Measurements from ENCODE around the gene CLEC2B. TPM values are rescaled to one million over a fixed set of nuclear protein-coding genes. Genes with fewer than 3 reads are reported as not detected.

The CLEC2B gene
- total RNA-seq, 1 experiment from 2014 or later: 19.7 TPM

DNA sequence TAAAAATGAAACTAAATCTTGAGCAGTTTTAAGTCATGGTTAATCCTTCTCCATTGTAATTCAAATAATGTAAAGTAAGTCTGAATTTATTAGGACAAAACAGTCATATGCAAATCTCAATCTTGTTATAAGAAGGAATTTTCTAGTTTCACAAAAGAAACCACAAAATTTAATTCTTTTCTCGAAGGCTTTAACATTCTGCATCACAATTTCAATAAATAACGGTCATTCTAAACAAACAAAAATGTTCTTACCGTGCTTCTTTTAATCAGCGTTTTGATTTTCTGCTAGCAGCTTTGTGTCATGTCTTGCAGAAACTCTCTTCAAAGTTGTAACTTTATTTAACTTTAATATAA, 225 bp downstream of the CLEC2B start:
- no peak for DNase-seq (ENCODE audit: low spot score)

DNA sequence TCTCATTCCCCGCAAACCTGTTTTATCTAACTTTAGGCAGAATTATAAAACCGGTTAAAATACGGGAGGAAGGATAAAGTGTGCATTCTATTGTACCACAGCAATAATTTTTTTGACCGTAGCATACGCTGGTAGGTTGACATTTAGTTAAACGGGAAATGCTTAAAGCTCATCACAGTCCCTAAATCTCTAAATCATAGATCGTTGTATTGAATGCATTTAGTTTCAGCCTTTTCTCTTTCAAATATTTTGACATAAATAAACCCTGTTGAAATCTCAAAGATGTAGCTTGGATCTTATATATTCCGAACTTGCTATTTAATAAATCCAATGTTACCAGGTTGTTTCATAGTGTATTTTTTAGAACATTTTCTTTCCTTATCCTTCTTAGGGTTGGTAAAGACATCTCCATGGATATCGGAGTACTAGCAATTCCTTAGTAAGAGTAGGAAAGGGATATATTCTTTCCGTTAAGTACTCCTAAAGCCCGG, 798 bp downstream of the CLEC2B start:
- DNase-seq (ENCODE audit: low spot score): peak; percentile 13

- DNase-seq (ENCODE audit: low spot score): peak; percentile 23
These were observed 1.6 kb downstream of the CLEC2B start for GRCh38 chr12:9867531-9867930.

GRCh38 chr12:9866860-9867269, 2.3 kb downstream of the CLEC2B start:
- DNase-seq (ENCODE audit: low spot score): peak; percentile 22

DNA sequence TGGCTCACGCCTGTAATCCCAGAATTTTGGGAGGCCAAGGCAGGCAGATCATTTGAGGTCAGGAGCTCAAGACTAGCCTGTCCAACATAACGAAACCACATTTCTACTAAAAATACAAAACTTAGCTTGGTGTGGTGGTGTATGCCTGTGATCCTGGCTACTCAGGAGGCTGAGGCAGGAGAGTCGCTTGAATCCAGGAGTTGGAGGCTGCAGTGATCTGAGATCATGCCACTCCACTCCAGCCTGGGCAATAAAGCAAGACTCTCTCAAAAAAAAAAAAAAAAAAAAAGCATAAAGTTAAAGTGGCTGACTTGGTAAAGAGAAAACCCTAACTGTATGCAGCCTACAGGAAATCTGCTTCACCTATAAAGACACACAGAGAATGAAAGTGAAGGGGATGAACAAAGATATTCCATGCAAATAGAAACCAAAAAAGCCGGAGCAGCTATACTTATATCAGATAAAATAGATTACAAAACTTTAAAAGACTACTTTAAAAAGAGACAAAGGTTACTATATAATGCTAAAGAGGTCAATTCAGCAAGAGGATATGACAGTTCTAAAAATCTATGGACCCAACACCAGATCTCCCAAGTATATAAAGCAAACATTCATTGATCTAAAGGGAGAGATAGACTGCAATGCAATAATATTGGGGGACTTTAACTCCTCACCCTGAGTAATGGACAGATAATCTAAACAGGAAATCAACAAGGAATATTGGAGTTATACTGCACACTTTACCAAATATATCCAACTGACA, 4.1 kb downstream of the CLEC2B start:
- DNase-seq (ENCODE audit: low spot score): peak; percentile 9

DNA sequence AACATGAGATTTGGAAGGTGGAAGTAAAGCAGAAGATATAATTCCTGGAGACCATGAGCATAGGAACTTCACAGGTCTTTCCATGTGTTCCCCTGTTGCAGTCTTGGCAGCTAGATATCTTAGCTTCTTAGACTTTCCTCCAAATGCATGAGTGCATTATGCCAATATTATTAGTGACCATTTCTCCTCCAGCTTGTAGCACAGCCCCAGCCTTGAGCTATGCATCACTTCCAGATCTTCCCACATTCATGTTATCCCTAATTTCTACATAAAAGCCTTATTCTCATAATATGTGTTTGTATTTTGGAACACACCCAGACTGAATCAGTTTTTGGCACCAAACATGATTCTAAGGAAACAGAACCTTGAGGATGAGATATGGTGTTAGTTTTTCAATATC, 11.0 kb downstream of the CLEC2B start:
- DNase-seq (ENCODE audit: low spot score): no peak

- no peak for DNase-seq (ENCODE audit: low spot score)
These were observed 12.3 kb downstream of the CLEC2B start for GRCh38 chr12:9856894-9857293.

- no peak for DNase-seq (ENCODE audit: low spot score)
These were observed 13.0 kb downstream of the CLEC2B start for GRCh38 chr12:9856151-9856550.

DNA sequence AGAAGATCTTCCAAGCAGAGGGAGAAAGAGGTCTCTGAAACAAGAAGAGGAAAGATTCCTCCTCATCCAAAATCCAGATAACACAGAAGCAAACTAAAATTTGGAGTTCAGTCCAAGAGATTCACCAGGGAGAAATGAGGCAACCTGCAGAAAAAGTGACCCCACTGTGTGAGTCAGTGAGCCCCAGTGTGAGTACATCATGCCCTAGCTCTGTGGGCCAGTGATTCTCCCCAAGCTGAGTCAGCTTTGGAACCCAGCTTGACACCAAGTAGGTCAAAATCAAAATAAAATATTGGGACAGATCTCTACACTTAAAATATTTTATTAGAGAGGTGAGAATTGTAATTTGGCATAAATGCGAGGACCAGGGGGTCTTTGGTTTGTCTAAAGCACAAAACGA, 17.2 kb downstream of the CLEC2B start:
- no peak for DNase-seq (ENCODE audit: low spot score)

- no peak for DNase-seq (ENCODE audit: low spot score)
These were observed 18.1 kb downstream of the CLEC2B start for GRCh38 chr12:9851050-9851449.

DNA sequence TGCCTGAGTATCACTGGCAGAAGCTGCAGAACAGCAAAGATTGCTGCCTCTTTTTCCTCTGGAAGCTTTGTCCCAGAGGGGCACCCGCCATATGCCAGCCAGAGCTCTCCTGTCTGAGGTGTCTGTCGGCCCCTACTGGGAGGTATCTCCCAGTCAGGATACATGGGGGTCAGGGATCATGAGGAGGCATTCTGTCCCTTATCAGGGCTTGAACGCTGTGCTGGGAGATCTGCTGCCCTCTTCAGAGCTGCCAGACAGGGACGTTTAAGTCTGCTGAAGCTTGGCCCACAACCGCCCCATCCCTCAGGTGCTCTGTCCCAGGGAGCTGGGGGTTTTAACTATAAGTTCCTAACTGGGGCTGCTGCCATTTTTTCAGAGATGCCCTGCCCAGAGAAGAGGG, 20.3 kb downstream of the CLEC2B start:
- DNase-seq (ENCODE audit: low spot score): no peak

DNA sequence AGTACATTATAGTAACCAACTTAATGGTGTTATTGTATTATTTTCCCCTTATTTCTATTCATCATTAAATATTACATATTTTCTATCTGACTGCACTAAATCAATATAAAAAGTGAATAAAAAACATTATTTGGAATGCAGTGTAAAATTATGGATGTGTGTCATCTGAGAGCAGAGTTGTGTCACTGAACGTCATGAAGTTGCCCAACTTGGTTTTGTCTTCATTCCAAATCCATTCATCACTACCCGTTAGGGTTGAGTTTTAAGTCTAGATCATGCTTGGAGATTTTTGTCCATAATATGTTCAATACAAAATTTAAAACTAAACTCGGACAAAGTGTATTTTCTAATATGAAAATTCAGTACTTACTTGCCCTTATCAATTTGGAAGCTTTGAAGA, 25.7 kb downstream of the CLEC2B start:
- DNase-seq (ENCODE audit: low spot score): no peak

DNA sequence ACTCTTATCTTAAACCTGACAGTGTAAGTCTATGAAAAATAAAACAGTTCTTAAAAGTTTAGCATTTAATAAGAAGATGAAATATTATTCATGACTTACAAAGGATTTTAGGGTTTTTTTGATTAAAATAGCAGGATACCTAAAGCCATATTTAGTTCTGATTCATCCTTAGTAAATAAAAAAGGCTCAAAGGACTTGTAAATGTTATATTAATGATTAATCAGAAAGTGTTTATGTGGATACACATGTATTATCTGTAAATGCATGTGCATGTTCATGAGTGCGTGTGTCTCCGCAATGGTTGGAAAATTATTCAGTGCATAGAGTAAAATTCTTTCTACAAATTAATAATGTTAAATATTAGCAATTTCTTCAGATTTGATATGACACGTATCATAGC, 37.4 kb downstream of the CLEC2B start:
- no peak for DNase-seq (ENCODE audit: low spot score)

DNA sequence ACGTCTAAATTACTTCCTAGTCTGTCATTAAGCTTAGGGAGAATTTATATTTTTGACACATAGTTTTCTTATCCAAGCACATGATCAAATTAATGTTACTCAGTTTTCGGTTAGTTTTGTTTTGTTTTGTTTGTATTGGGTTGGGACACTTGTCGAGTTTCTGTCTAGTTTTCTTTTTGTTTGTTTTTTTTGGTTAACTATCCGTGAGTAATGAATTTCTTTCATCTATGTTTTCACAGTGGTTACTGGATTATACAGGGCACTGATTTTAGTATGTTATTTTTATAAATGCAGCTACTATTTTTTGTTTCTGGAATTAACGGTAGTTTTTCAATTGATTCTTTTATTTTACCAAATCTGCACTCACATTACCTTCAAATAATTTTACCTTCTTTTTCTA, 39.2 kb downstream of the CLEC2B start:
- DNase-seq (ENCODE audit: low spot score): no peak

DNA sequence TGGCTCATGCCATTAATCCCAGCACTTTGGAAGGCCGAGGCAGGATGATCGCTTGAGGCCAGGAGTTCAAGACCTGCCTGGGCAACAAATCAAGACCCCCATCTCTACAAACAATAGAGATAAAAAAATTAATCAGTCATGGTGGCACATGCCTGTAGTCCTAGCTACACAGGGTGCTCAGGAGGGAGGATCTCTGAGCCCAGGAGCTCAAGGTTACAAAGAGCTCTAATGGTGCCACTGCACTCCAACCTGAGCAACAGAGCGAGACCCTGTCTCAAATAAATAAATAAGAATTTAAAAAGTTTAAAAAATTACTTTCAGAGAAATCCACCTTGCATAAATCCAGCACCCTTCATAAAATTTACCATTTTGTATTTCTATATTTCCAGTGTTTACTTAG, 39.7 kb downstream of the CLEC2B start:
- no peak for DNase-seq (ENCODE audit: low spot score)

DNA sequence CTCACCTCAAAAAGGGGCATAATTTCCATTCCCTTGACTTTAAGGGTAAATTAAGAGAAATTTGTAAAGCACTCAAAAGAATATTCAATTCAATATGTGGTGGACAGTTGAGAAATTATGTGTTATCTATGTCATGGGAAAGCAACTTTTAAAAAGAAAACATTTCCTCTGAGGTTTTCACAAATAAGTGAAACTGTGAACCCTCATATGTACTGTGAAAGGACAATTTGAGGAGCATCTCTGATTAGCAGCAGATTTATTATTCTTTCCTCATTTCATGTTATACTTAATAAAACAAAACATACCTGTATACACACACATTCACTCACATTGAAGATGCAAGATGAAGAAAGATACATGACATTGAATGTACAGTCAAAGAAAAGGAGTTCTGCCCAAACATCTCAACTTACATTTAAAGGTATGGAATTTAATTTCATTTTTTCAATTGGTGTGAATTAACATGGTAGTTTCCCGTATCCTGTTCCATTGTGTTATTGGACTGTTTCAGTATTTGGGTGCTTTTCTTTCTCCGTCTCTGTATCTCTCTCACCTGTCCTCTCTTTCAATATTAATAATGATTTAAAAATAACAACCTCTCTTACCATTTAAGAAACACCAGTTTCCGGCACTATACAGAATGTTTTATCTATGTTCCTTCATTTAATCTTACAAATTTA, 41.8 kb downstream of the CLEC2B start, which contains the start of gene KLRF1:
Gene KLRF1 (plus strand): TSS at position 273 of the 680 bp plus-strand sequence. CDS start 64 bp downstream, at position 337.
- no peak for DNase-seq (ENCODE audit: low spot score)

DNA sequence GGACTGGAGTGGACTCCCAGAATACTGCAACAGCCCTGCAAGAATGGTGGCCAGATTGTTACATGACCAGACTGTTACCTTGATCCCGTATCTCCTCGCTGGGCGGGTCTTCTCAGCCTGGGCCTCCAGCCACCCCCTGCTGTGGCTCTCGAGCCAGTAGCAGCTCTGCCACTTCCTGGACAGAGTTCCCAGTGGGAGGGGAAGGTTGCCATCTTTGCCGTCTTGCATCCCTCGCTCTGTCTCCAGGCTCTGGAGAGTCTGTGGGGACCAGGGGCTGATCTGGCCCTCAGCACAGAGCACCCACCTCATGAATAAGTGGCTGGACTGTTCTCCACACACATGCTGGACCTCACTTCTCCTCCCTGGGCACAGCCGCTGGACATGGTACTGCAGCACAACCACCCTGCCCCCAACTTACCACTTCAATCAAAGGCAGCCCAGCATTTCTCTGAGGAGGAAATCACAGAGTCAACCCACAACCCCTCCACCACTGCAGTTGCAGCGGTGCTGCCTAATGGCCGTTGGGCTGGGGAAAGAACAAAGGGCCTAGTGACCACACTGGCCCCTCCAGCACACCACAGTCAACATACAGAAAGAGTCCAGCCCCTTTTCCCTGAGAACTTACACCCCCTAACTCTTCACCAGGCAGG, 48.7 kb downstream of the CLEC2B start:
- no peak for DNase-seq (ENCODE audit: low spot score)

DNA sequence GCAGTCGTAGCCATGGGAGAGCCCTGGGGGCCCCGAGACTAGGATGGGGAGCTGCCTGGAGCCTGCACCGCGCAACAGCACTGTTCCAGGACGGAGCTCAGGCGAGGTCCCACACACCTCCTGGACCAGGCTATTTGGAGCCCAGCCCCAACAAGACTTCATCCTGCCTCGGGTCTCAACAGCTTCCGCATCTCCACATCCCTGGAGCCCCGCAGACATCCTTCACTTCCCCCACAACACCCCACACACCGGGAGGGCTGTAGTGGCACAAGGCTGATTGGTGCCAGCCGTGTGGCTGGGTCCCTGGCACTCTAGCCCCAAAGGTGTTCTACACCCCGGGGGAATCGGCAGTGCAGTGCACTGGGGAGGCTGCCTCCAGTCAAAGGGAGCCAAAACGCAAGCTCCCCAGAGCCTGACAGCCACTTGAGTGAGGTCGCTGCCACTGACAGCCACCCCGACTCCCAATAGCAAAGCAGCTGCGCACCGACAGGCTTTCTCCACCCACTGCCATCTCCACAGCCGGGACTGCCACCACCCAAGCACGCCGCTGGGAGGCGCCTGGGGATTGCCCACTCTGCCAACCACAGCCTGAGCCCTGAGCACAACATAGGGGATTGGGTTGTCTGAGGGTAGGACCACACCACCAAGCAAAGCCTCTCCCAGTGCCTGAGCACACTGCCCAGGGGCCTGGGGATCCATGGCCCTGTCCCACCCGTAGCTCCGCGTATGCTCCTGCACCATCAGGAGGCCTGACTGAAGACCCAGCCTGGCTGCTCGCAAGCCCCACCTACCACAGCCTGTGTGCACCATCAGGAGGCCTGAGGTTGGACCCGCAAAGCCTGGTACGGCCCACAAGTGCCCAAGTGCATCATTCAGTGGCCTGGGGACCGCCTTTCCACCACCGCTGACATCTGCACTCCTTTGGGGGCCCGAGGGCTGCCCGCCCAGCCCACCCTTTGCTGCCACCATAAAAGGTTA, 55.0 kb downstream of the CLEC2B start:
- DNase-seq (ENCODE audit: low spot score): peak; percentile 63

GRCh38 chr12:9811621-9812020, 57.5 kb downstream of the CLEC2B start:
- DNase-seq (ENCODE audit: low spot score): no peak

DNA sequence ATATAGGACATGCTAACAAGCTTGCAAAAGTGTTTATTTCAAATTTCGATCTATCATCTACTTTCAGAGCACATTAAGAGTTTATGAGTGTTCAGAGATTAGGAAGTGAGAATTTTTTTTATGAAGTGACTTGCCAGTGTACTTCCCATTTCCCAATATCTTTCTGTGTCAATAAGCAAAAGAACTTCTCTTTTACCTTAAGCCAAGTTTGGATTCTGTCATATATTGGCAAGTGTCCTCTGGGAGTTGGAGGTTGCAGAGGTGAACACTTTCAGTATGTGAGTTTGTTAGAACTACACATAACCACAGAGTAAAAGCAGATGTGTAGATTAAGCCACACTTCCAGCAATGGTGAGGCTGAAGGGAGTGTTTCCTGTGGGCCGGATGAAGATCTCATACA, 58.5 kb downstream of the CLEC2B start:
- no peak for DNase-seq (ENCODE audit: low spot score)

DNA sequence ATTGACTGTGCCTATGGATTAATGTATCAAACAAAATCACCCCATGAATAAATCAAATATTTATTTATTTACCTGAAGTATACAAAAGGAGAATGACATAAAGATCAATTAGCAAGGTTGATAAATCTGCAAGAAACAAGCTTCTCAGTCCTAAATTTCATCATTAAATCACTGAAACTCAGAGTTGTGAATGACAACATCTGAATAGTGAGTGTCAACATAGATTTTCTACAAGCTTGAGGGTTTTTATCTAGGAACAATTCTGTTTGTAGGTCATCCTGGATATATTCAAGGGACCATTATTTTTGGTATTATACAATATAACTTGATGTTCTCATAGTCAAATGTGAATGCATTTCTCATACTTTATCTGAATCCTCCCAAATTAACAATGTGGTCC, 59.3 kb downstream of the CLEC2B start:
- DNase-seq (ENCODE audit: low spot score): no peak

- no peak for DNase-seq (ENCODE audit: low spot score)
These were observed 59.8 kb downstream of the CLEC2B start for GRCh38 chr12:9809338-9809737.

Measured in A172 (cell line).